GM12878 (cell line): ENCODE data around the gene CLIC3. TPM values are rescaled to one million over a fixed set of nuclear protein-coding genes. Genes with fewer than 3 reads are reported as not detected.

Source experiments
- ATAC-seq: fragments of 200-7000 bp; cut with Tn5 transposase; 3 replicates; pipeline ENCODE4 v1.9.1; 2020; ENCODE audit warnings: mild to moderate bottlenecking, moderate library complexity
- BruUV-seq: library from RNA; stranded (reverse); fragments of 400-500 nt; replicated peaks from 2 replicates; lab custom pipeline; 2021; lab: Mats Ljungman, UMichigan
- CTCF ChIA-PET: fragments of 300-600 bp; sonication (Branson Sonifier 250); formaldehyde crosslinking; extraction: SDS; loops from one replicate; lab custom pipeline; 2021; ENCODE audit warnings: inconsistent platforms; lab: Yijun Ruan, JAX
- POLR2A ChIA-PET: fragments of 350-600 bp; formaldehyde crosslinking; extraction: SDS; loops from one replicate; lab custom pipeline; 2021; ENCODE audit warnings: inconsistent platforms; lab: Charles Lee
- RAD21 ChIA-PET: fragments of 300-600 bp; sonication (Branson Sonifier 250); formaldehyde crosslinking; loops from one replicate; lab custom pipeline; 2023; ENCODE audit warnings: antibody characterized with exemption; ENCODE audit not compliant: unreplicated experiment; lab: Charles Lee
- SMC1A ChIA-PET: fragments of 300-600 bp; sonication (Branson Sonifier 250); formaldehyde crosslinking; loops from one replicate; lab custom pipeline; 2023; ENCODE audit not compliant: unreplicated experiment, uncharacterized antibody; lab: Charles Lee
- DNase-seq: peaks from one replicate; pipeline ENCODE4 v3.0.0-alpha.2; 2011; ENCODE audit warnings: low read depth, low spot score
- FAIRE-seq: peaks from 3 replicates; lab custom pipeline; 2011; peaks lifted over from hg19 to GRCh38; lab: Jason Lieb, UNC
- H2AFZ ChIP-seq: 2 replicates; pipeline ENCODE4 v1.6.0; 2011; ENCODE audit warnings: low read depth, low read length, control low read depth; ENCODE audit not compliant: control insufficient read depth
- H3K27ac ChIP-seq: 2 replicates; pipeline ENCODE4 v1.5.1; 2011; ENCODE audit warnings: control low read depth; ENCODE audit not compliant: control insufficient read depth, insufficient read depth
- H3K27me3 ChIP-seq, 2 experiments: replicated peaks in 1 of 2; 2 replicates each; pipeline versions ENCODE4 v1.6.0 to v1.6.1; 2011; ENCODE audit warnings: low read length in 1 of 2; ENCODE audit not compliant: control insufficient read depth in 2 of 2, insufficient read depth in 2 of 2
- H3K36me3 ChIP-seq, 2 experiments: 2 replicates each; pipeline ENCODE4 v1.5.1; 2011; ENCODE audit warnings: low read length in 1 of 2; ENCODE audit not compliant: control insufficient read depth in 2 of 2, insufficient read depth in 2 of 2
- H3K4me1 ChIP-seq: 2 replicates; pipeline ENCODE4 v1.6.1; 2011; ENCODE audit warnings: mild to moderate bottlenecking, low read length, moderate library complexity, mixed read lengths; ENCODE audit not compliant: control insufficient read depth, insufficient read depth
- H3K4me2 ChIP-seq: 2 replicates; pipeline ENCODE4 v1.6.0; 2011; ENCODE audit warnings: control low read depth; ENCODE audit not compliant: control insufficient read depth, insufficient read depth
- H3K4me3 ChIP-seq: fragments of 200-600 bp; sonication (generic); 2 replicates; pipeline ENCODE4 v1.5.1; 2016
- H3K79me2 ChIP-seq: 2 replicates; pipeline ENCODE4 v1.6.0; 2011; ENCODE audit warnings: low read length; ENCODE audit not compliant: control insufficient read depth, insufficient read depth
- H3K9ac ChIP-seq: 2 replicates; pipeline ENCODE4 v1.8.0; 2011; ENCODE audit warnings: low read length, control low read depth, mixed read lengths; ENCODE audit not compliant: control insufficient read depth, insufficient read depth
- H3K9me3 ChIP-seq: replicated peaks from 3 replicates; pipeline ENCODE4 v1.5.1; 2011; ENCODE audit warnings: mild to moderate bottlenecking, low read length; ENCODE audit not compliant: control insufficient read depth, insufficient read depth
- H4K20me1 ChIP-seq: 2 replicates; pipeline ENCODE4 v1.6.0; 2011; ENCODE audit not compliant: control insufficient read depth, insufficient read depth
- BMI1 ChIP-seq: fragments of 450-650 bp; IDR thresholded peaks from 2 replicates; pipeline ENCODE4 v1.6.1; 2016; ENCODE audit warnings: mild to moderate bottlenecking, moderate library complexity, borderline replicate concordance
- MXI1 ChIP-seq: fragments of 150-350 bp; IDR thresholded peaks from 2 replicates; pipeline ENCODE4 v1.6.1; 2011; ENCODE audit warnings: low read depth, mild to moderate bottlenecking, inconsistent platforms, low read length, improper control_type of control experiment
- MYC ChIP-seq: IDR thresholded peaks from 2 replicates; pipeline ENCODE4 v1.6.1; 2011; ENCODE audit warnings: mild to moderate bottlenecking, low read length, moderate library complexity, inconsistent platforms; ENCODE audit not compliant: insufficient read depth, insufficient replicate concordance, insufficient read length, severe bottlenecking
- POLR2A ChIP-seq: IDR thresholded peaks from 2 replicates; pipeline ENCODE4 v1.6.1; 2011; ENCODE audit warnings: low read depth, mild to moderate bottlenecking, low read length
- POU2F2 ChIP-seq: IDR thresholded peaks from 3 replicates; pipeline ENCODE4 v1.6.1; 2011; ENCODE audit warnings: low read depth, mild to moderate bottlenecking, low read length, borderline replicate concordance
- RAD51 ChIP-seq: fragments of 450-650 bp; IDR thresholded peaks from 2 replicates; pipeline ENCODE4 v1.6.1; 2016; ENCODE audit warnings: moderate library complexity, mild to moderate bottlenecking, inconsistent platforms
- WGBS: methylation state at CpG from one replicate; pipeline ENCODE4 v1.1.6; 2016; ENCODE audit warnings: low lambda C conversion rate; ENCODE audit not compliant: insufficient replicate concordance, insufficient coverage; ENCODE audit errors: missing lambda C conversion rate; 5-methylcytosine and 5-hydroxymethylcytosine counted together
- in situ Hi-C: fragments of 300-500 bp; cut with MboI; formaldehyde crosslinking; loops from 9 replicates; pipeline ENCODE4 v1.14.3; 2018; ENCODE audit warnings: mixed read lengths
- intact Hi-C: fragments of 100-400 bp; cut with micrococcal nuclease; formaldehyde crosslinking; loops from one replicate; pipeline ENCODE4 v1.14.2; 2022; ENCODE audit not compliant: unreplicated experiment
- polyA plus RNA-seq, 11 experiments: library from polyadenylated mRNA; depleted of rRNA in 4 of 11; unstranded in 6 of 11; stranded (reverse) in 5 of 11; fragments of >200 nt; fragmentation: Nextera tagmentation in 4 of 11; fragmentation: Illumina TruSeq in 1 of 11; extraction: Ambion mirVana in 4 of 11; extraction: Trizol in 1 of 11; gene quantifications; 1 replicate in 1 of 11; 2 replicates in 10 of 11; pipeline versions ENCODE4 v1.2.1 to v1.2.3, GENCODE V29; 2011 to 2016; ENCODE audit warnings: inconsistent platforms in 2 of 11, missing spikeins in 2 of 11, low read depth in 1 of 11
- total RNA-seq, 4 experiments: library from RNA; depleted of rRNA in 3 of 4; stranded (reverse); fragments of >200 nt in 3 of 4; fragmentation: Illumina TruSeq in 1 of 4; extraction: Trizol in 1 of 4; gene quantifications; 2 replicates each; pipeline versions ENCODE4 v1.2.1 to v1.2.3, GENCODE V29; 2013 to 2021
- TF ChIP-seq, protein P1 (sequence below): IDR thresholded peaks from 2 replicates; pipeline ENCODE4 v1.6.1; 2012; ENCODE audit warnings: low read depth, low read length, improper control_type of control experiment
- TF ChIP-seq, protein P2 (sequence below): fragments of 450-650 bp; IDR thresholded peaks from 2 replicates; pipeline ENCODE4 v1.6.1; 2017; ENCODE audit warnings: low read depth, mild to moderate bottlenecking, moderate library complexity
- TF ChIP-seq, protein P3 (sequence below): fragments of 450-650 bp; IDR thresholded peaks from 2 replicates; pipeline ENCODE4 v1.6.1; 2018; ENCODE audit warnings: mild to moderate bottlenecking, low read depth, moderate library complexity; ENCODE audit not compliant: partially characterized antibody
- TF ChIP-seq, protein P4 (sequence below): fragments of 450-650 bp; IDR thresholded peaks from 2 replicates; pipeline ENCODE4 v1.6.1; 2017; ENCODE audit warnings: mild to moderate bottlenecking, low read depth, inconsistent platforms; ENCODE audit not compliant: poor library complexity, severe bottlenecking
- TF ChIP-seq, protein P5 (sequence below): IDR thresholded peaks from 2 replicates; pipeline ENCODE4 v1.6.1; 2011; ENCODE audit warnings: mild to moderate bottlenecking, low read depth, low read length, moderate library complexity; ENCODE audit not compliant: insufficient replicate concordance

Gene CLIC3
- total and polyA plus RNA-seq, 10 of the 15 experiments (the other 5 are each of a cell fraction or from before 2014, with no cell fraction given), result 0.31 TPM; not detected in 9

DNA sequence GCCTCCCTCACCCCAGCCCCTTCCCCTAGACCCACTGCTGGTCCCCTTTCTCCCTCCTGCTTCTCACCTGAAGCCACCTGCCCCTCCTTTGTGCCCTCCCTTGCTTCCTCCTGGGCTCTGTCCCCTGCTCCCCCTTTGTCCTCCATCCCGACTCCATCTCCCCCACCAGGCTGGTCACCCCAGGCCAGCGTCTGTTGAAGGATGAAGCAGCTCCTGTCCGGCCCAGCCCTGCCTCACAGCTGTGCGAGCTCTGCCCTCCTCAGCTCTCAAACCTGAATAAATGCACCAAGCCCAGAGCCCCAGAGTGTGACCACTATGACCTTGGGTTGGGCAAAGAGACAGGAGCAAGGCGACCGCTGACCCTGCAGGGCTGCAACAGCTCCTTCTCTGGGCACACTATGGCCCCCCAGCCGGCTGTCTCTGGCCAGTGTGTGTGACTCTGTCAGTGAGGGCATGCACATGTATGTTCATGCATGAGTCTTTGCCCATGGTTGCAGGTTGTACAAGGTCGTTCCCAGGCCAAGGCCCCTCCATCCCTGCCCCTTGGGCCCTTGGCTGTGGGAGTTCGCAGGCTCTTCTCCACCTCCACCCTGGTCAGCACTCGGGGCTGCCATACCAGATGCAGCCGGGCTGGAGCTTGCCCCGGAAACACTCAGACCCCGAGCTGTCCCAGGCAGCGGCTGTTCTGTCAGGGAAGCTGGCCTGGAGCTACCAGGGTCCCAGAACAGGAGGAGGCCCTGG lies 41.0 kb downstream of the CLIC3 start:
- Histone ChIP-seq H2AFZ (no peak overlapping the region), H3K79me2 (no peaks in the 10 kb centered on the region), H3K36me3 (no peaks in the 10 kb centered on the region), H3K4me1 (peaks cover 4% of the 10 kb centered on the region; the same call in 1 of the 2 replicates), H3K27ac (no peak overlapping the region), H3K9me3 (no peaks in the 10 kb centered on the region), H3K4me3 (no peak overlapping the region), H3K9ac (no peak overlapping the region), H3K27me3 (no peaks in the 10 kb centered on the region), H4K20me1 (no peaks in the 10 kb centered on the region), H3K4me2 (no peak overlapping the region)
- ATAC-seq (no peak), FAIRE-seq (no peak), DNase-seq (no peak)
- ChIA-PET CTCF (no interaction called here), POLR2A (no interaction called here), RAD21 (no interaction called here), SMC1A (no interaction called here)
- in situ Hi-C loops (no loop called here), intact Hi-C loops (no loop called here)
- BruUV-seq, result no TSS peak
- 29% methylated on average over 14 of the region's 14 CpGs for WGBS
- TF ChIP-seq POLR2A (no peak), RAD51 (no peak), POU2F2 (no peak), BMI1 (no peak), MYC (no peak), MXI1 (no peak)
- TF ChIP-seq, protein P1, sequence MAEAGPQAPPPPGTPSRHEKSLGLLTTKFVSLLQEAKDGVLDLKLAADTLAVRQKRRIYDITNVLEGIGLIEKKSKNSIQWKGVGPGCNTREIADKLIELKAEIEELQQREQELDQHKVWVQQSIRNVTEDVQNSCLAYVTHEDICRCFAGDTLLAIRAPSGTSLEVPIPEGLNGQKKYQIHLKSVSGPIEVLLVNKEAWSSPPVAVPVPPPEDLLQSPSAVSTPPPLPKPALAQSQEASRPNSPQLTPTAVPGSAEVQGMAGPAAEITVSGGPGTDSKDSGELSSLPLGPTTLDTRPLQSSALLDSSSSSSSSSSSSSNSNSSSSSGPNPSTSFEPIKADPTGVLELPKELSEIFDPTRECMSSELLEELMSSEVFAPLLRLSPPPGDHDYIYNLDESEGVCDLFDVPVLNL, result no peak
- TF ChIP-seq, protein P2, sequence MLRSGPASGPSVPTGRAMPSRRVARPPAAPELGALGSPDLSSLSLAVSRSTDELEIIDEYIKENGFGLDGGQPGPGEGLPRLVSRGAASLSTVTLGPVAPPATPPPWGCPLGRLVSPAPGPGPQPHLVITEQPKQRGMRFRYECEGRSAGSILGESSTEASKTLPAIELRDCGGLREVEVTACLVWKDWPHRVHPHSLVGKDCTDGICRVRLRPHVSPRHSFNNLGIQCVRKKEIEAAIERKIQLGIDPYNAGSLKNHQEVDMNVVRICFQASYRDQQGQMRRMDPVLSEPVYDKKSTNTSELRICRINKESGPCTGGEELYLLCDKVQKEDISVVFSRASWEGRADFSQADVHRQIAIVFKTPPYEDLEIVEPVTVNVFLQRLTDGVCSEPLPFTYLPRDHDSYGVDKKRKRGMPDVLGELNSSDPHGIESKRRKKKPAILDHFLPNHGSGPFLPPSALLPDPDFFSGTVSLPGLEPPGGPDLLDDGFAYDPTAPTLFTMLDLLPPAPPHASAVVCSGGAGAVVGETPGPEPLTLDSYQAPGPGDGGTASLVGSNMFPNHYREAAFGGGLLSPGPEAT, result no peak
- TF ChIP-seq, protein P3, sequence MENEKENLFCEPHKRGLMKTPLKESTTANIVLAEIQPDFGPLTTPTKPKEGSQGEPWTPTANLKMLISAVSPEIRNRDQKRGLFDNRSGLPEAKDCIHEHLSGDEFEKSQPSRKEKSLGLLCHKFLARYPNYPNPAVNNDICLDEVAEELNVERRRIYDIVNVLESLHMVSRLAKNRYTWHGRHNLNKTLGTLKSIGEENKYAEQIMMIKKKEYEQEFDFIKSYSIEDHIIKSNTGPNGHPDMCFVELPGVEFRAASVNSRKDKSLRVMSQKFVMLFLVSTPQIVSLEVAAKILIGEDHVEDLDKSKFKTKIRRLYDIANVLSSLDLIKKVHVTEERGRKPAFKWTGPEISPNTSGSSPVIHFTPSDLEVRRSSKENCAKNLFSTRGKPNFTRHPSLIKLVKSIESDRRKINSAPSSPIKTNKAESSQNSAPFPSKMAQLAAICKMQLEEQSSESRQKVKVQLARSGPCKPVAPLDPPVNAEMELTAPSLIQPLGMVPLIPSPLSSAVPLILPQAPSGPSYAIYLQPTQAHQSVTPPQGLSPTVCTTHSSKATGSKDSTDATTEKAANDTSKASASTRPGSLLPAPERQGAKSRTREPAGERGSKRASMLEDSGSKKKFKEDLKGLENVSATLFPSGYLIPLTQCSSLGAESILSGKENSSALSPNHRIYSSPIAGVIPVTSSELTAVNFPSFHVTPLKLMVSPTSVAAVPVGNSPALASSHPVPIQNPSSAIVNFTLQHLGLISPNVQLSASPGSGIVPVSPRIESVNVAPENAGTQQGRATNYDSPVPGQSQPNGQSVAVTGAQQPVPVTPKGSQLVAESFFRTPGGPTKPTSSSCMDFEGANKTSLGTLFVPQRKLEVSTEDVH, result no peak
- TF ChIP-seq, protein P4, sequence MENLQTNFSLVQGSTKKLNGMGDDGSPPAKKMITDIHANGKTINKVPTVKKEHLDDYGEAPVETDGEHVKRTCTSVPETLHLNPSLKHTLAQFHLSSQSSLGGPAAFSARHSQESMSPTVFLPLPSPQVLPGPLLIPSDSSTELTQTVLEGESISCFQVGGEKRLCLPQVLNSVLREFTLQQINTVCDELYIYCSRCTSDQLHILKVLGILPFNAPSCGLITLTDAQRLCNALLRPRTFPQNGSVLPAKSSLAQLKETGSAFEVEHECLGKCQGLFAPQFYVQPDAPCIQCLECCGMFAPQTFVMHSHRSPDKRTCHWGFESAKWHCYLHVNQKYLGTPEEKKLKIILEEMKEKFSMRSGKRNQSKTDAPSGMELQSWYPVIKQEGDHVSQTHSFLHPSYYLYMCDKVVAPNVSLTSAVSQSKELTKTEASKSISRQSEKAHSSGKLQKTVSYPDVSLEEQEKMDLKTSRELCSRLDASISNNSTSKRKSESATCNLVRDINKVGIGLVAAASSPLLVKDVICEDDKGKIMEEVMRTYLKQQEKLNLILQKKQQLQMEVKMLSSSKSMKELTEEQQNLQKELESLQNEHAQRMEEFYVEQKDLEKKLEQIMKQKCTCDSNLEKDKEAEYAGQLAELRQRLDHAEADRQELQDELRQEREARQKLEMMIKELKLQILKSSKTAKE, result no peak
- TF ChIP-seq, protein P5, sequence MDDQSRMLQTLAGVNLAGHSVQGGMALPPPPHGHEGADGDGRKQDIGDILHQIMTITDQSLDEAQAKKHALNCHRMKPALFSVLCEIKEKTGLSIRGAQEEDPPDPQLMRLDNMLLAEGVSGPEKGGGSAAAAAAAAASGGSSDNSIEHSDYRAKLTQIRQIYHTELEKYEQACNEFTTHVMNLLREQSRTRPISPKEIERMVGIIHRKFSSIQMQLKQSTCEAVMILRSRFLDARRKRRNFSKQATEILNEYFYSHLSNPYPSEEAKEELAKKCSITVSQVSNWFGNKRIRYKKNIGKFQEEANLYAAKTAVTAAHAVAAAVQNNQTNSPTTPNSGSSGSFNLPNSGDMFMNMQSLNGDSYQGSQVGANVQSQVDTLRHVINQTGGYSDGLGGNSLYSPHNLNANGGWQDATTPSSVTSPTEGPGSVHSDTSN, result no peak
